HT-29 (cell line): ENCODE data around the gene CORO2A. TPM values are rescaled to one million over a fixed set of nuclear protein-coding genes. Genes with fewer than 3 reads are reported as not detected.

Experiments
- DNase-seq: peaks from one replicate; pipeline ENCODE4 v3.0.0-alpha.2; 2015; ENCODE audit warnings: low spot score
- total RNA-seq: library from RNA; depleted of rRNA; stranded (reverse); fragments of >200 nt; shearing (Covaris generic); gene quantifications from 2 replicates; pipeline ENCODE4 v1.2.3, GENCODE V29; 2014; rRNA removed

Gene CORO2A, protein sequence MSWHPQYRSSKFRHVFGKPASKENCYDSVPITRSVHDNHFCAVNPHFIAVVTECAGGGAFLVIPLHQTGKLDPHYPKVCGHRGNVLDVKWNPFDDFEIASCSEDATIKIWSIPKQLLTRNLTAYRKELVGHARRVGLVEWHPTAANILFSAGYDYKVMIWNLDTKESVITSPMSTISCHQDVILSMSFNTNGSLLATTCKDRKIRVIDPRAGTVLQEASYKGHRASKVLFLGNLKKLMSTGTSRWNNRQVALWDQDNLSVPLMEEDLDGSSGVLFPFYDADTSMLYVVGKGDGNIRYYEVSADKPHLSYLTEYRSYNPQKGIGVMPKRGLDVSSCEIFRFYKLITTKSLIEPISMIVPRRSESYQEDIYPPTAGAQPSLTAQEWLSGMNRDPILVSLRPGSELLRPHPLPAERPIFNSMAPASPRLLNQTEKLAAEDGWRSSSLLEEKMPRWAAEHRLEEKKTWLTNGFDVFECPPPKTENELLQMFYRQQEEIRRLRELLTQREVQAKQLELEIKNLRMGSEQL
- total RNA-seq: 23.2 and 23.6 TPM in 2 replicates

DNA sequence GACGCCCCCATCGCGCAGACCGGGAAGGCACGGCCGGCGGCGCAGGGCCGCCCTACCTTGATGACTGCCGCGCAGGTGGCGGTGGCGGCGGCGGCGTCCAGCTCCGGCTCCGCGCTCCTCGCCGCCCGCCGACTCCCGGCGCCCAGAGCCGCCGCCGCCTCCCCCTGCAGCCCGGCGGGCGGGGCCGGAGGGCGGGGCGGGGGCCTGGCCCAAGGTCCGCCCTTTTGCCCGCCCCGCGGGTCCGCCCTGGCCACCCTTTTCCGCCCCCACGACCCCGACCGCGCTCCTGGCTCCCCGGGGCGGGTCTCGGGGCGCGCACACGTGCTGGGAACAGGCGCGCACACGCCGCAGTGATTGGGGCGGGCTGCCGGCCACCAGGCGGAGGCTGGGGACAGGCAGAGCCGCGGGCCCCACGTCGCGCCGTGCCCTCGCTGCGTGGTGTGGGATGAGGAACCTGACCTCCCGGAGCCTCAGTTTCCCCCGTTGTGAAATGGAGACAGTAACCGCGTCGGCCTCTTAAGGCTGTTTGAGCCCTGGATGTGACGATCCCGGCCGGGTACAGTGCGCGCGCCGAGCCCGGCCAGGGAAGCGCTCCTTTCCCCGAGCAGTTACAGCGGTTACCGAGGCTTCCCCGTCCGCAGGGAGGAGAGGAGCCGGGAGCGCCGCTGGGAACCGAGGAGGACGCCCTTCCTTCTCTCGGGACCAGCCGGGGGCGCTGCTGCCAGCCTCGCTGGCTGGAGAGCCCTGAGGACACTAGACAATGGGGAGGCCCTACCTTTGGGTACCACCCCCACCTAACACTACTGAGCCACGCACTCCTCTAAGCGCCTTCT lies at the start of gene CORO2A:
CORO2A (minus strand) TSS at position 135 of the 833 bp plus-strand sequence. CDS start 34,977 bp downstream, outside the sequence.
- peak; percentile 88 for DNase-seq

DNA sequence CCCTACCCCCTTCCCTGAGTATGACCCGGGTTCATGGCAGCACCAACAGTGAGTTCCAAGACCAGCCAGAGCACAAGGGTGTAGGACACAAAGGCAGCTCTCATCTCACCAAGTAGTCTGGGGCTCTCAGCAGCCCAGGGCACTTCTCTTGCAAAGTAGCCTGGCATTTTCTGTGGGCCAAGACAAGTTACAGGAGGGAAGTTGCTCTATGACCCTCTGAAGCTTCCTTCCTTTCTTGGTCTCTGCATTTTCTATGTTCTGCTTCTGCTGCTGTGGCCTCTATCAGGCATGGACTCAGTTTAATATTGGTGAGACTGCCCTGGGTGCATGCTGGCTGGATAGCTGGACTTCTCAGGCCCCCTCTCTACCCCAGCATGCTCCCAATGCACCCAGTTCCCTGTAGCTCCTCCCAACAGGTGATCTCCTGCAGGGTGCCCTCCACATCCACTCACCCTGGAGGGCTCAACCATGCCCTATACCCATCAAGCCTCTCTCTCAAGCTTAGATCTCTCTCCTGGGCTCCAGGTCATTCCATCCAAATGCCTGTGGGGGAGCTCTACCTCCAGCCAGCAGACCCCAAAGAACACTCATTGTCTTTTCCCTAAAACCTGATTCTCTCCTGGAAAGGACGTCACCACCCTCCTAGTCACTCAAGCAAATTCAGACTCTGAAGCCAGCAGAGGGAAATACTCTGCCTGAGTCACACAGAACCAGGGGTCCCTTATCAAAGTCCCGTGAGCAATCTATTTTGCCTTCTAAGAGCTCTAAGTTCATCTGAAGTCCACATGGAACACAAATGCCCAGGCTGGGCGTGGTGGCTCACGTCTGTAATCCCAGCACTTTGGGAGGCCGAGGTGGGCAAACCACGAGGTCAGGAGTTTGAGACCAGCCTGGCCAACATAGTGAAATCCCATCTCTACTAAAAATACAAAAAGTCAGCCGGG lies 49.2 kb upstream of the CORO2A start:
- DNase-seq: no peak

DNA sequence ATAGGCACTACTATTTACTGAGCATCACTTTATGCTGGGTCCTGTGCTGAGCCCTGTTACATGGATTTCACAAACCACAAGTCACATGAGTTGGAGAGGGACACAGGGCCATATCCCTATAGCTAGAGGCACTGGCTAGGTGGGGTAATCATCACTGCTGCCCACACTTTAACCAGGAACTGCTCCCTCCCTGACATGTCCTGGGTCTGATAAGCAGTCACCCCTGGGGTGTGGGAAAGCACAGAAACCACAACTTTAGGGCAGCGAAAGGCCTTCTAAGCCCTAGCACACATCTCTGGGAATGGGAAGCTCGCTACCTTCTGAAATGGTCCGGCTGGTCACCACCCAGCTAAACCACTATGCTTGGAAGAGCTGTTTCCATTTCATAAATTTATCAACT lies 48.0 kb upstream of the CORO2A start:
- DNase-seq: no peak

DNA sequence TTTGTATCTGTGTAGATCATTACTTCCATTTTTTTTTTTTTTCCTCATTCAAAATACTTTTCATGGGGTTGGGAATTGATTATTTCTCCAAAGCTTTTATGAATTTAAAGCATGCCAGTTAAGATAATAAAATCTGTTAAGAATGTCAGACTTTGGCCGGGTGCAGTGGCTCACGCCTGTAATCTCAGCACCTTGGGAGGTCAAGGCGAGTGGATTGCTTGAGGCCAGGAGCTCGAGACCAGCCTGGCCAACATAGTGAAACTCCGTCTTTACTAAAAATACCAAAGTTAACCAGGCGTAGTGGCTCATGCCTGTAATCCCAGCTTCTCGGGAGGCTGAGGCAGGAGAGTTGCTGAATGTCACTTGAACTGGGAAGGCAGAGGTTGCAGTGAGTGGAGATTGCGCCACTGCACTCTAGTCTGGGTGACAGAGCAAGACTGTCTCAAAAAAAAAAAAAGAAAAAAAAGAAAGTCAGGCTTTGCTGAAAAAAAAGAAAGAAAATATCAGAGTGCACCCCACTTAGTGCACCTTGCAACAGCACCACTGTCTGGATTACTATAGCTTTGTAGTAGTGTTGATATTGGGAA lies 44.6 kb upstream of the CORO2A start:
- no peak for DNase-seq

DNA sequence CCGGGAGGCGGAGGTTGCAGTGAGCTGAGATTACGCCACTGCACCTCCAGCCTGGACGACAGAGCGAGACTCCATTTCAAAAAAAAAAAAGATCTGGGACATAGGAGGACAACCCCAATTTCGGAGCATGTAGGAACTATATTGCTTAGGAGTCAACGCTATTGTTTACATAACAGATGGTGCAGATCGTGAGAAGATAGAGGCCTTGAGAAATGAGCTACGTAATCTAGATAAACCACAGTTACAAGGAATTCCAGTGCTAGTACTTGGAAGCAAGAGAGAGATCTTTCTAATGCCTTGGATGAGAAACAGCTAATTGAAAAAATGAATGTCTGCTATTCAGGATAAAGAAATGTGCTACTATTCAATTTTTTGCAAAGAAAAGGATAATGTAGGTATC lies 42.7 kb upstream of the CORO2A start:
- DNase-seq: no peak

DNA sequence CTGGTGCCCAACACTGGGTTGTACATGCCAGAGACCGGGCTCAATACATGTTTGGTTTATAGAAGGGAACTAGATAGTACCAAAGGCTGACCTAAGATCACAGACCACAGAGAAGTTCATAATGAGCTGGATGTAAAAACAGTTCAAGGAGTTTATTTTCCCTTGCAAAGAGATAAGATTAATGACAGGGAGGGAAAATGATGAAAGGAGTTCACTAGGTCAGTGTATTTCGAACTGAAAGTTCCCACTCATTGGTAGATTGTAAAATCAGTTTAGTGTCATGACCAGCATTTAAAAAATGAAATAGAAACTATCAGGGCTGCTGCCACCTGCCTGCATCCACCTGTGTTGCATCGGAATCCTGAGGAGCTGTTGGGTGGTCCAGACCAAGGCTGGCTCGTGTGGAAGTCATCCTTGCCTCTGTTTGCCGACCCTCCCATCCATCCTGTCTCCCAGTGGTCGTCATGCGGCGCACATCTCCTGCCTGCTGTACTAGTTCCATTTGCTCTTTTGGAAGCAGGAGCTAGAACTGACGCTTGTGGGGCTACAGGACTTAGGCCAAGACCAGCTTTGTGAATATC lies 41.9 kb upstream of the CORO2A start:
- no peak for DNase-seq

DNA sequence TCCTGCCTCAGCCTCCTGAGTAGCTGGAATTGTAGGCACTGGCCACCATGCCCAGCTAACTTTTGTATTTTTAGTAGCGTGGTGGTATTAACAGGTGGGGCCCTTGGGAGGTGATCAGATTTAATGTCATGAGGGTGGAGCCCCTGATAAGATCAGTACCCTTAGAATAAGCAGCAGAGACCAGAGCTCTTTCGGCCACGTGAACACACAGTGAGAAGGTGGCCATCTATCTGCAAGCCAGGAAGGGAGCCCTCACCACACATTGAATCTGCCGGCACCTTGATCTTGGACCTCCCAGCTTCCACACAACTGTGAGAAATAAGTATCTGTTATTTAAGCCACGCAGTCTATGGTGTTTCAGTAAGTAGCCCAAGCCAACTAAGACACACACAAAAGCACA lies 40.5 kb upstream of the CORO2A start:
- no peak for DNase-seq

DNA sequence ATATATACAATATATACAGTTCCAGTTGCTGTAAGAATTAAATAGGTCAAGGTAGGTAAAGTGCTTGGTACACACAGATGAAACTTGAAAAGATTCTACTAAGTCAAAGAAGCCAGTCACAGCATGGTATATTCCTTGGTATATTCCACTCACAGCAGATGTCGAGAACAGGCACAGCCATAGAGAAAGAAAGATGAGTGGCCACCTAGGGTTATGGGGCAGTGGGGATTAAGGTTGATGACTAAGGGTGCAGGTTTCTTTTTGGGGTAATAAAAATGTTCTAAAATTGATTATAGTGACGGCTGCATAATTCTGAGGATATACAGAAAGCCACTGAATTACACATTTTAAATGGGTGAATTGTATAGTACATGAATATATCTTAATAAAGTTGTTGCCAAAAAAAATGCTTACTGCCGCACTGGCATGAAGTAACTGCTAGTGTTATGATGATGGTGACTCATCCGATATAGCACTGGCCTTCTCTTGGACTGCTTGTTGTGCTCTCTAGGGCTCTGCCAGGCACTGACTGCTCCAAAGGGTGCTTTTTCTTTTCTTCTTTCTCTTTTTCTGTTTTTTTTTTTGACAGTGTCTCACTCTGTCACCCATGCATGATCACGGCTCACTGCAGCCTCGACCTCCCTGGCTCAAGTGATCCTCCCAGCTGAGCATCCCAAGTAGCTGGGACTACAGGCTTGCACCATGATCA lies 39.5 kb upstream of the CORO2A start:
- no peak for DNase-seq

DNA sequence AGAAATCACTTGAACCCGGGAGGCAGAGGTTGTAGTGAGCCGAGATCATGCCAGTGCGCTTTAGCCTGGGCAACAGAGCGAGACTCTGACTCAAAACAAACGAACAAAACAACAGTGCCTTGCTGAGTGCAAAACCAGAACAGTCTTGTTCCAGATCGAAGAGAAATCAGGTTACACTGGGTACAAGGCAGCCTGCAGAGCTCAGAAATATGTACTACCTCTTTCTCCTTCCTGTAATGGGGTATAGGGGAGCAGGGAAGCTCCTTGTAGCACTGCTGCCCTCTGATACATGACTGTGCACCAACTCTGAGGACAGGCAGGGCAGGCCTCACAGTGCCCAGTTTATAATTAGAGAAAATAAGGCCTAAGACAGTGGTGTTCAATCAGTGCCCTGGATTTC lies 38.4 kb upstream of the CORO2A start:
- DNase-seq: no peak

DNA sequence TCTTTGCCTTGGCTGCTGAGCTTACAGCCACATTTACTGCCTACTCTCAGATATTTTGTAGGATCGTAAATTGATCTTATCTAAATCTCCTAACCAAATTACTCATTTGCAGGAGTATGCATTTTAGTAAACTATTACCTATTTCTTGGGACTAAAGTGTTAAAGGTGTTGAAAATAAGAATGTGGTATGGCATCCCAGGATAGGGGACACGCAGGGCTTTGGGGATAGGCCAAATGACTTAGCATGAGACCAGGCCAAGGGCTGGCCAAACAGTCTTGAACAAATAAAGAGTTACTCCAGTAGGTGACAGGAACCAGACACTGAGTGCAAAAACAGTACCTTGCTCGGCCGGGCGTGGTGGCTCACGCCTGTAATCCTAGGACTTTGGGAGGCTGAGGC lies 37.9 kb upstream of the CORO2A start:
- DNase-seq: no peak

DNA sequence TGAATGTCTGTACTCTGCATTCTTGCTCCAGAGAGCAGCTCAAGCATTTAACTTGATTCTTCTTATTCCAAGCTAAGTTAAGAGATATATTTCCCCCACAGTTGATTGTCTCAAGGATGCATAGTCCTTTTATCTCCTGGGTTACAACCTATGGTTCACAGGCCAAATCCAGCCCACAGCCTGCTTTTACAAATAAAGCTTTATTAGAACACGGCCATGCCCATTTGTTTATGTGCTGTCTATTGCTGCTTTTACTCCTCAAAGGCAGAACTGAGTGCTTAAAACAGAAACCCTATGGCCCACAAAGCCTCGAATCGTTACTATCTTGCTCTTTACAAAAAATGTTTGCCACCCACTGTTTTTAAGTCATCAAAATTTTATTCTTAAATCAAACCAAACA lies 37.2 kb upstream of the CORO2A start:
- no peak for DNase-seq

DNA sequence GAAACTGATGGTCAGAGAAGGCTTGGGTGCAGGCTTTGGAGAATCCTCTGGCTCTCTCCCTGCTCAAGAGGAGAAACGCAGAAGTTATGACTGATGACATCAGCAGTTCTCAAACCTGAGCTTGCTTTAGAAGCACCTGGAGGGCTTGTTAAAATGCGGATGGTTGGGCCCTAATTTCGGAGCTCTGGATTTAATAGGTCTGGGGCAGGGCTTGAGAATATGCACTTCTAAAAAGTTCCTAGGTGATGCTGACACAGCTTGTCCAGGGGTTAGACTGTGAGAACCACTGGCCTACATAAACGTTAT lies 36.6 kb upstream of the CORO2A start:
- DNase-seq: no peak

DNA sequence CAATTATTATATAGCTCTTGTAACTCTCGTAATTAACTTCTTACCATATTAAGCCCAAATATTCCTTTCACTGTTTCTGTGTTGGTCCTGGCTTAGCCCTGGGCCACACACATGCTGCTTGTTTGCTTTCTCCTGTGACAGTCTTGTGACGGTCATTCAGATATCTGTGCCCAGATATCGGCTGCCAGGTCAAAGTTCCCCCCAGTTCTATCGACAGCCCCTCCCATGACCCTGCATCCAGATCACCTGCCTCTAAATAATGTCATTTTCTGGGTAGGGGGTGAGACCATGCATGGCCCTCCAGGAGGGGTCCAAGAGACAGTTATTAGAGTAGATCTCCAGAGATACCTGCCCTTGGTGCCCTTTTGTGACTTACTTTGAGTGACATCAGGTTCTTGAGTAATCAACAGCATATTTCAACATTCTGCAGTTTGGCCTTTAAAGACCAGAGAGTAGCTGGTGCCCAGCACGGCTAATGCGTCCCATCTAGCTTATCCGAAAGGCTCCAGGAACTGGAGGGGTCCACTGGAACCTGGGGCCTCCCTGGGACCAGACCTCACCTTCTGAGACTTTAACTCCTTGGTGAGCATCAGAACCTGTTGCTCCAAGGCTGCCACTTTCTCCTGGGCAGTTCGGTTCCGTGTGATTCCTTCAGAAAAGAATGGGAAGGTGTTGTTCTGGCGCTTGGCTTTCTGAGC lies 36.1 kb upstream of the CORO2A start:
- no peak for DNase-seq

DNA sequence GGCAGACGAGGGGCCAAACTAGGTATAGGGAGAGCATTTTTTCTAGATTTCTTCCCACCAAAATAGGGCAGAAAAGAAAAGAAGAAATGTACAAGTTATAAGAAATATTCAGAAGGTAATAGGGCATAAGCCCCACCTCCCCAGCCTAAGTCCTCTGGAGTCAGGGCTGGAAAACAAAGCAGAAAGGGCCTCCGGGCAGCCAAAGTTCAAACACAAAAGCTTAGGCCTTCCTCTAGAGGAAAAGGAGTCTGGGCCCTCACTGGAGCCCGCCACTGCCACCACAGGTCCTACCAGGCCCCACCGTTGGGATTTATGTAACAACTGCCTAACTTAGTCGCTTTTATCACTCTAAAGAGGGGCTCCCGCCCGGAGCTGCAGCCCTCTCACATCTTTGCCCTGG lies 35.4 kb upstream of the CORO2A start:
- DNase-seq: no peak

DNA sequence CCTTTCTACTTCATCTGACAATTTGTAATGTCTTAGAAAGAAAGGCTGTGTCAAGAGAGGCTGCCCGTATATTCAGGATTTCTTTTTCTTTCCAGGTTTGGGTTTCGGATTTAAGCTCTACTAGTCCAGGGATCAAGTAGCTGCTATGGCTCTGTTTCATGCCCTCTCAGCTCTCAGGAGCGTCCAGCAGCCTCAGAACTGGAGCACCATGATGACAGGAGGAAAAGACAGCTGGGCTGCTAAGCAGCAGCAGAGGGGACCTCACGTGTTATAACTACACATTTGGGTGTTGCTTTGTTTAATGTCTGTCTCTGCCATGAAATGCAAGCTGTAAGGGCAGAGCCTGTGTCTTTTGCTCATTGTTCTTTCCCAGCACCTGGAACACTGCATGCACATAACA lies 34.5 kb upstream of the CORO2A start:
- DNase-seq: no peak

DNA sequence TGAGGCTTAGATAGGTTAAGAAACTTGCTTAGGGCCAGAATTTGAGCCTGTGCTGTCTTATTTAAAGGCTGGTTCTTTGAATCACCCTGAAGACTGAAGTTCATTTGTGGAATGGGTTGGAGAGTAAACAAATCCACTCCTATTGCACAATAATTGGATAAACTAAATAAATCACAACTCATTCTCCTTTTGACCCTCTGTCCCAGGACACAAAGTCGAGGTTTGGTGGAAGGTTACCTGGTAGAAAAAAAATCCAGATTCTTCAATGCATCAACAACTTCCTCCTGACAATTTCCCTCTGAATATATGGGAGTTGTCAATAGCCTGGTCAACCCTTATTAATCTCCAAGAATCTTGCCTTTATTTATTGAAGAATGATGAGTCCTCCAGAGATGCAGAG lies 34.1 kb upstream of the CORO2A start:
- no peak for DNase-seq

DNA sequence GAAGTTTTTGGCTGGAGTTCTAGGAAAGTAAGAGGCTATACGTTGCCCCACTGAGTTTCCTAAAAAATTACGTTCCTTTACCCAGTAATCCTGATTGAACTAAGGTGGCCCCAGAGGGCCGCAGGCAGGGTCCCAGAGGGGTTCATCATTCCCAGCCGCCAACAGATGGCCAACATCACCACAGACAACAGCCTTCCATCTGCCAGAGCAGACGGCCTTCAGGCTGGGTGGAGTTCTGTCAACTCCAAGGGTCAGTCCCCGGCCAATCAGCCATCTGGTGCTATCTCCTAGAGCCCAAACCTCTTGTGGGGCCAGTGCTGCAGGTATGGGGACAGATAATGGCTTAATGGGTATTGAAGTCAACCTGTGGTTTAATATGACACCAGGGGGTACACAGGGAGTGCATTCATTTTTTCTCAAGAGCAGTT lies 32.6 kb upstream of the CORO2A start:
- DNase-seq: no peak

DNA sequence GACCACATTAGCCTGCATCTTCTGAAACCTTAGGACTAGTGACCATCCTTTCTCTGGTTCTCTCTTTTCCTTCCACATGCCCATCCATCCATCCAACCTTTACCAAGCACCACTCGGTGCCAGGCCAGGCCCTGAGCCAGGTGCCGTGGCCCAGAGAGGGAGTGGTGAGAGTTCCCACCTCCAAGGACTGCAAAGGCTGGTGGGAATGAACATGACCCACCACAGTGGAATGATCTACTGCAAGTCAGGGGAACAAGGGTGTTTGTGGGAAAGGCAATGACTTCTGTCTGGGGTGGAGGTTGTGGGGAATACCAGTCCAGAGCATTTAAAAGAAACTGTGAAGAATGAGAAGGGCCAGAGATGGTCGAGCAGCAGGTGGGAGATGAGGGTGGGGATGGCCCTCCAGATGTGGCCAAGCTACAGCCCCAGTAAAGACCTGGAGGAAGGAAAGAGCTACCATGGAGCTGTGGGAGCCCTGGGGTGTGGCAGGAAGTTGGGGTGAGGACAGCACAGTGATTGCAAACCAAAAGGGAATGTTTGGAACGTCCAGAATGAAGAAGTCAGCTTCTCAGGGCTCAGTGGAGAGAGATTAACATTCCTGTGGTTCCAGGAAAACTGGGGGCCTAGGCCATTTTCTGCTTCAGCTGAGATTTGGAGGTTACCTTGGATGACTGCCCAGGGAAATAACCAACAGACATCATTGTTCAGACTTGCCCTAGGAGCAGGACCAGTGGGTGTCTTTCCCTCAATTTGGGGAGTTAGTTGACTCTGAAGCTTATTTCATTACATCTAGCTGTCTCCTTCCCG lies 30.7 kb upstream of the CORO2A start:
- DNase-seq: peak; percentile 65

DNA sequence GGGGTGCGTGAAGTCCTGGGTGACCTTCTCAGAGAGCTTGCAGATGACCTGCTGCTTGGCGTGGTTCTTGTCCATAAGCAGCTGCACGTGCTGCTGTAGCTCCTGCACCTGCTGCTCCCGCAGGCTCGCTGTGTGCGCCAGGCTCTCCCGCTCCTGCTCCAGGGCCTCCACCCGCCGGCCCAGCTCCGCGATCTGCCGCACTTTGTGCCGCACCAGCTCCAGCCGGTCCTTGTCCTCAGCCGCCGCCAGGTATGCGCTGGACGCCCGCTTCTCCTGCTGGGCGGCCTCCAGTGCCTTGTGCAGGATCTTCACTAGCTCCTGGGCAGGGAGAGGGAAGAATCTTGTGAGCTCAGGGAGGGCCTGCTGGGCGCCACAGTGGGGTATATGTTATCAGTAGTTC lies 28.5 kb upstream of the CORO2A start:
- DNase-seq: no peak
